Kidney (tissue), 14 donors: ENCODE results near the gene C14orf93. TPM values are rescaled to one million over a fixed set of nuclear protein-coding genes. Genes with fewer than 3 reads are reported as not detected.
A peak's percentile ranks its signal among the peaks of the same experiment; 100 is the strongest.

ENCODE experiments used
- DNase-seq, 5 donors: peaks; one replicate each; pipeline ENCODE4 v3.0.0-alpha.2; 2013 to 2020
- FAIRE-seq: peaks from 2 replicates; lab custom pipeline; 2012; peaks lifted over from hg19 to GRCh38; lab: Jason Lieb, UNC
- H3K27ac ChIP-seq, 2 donors: one replicate each; pipeline ENCODE4 v1.7.0; 2013; ENCODE audit warnings: low read depth in 2 of 2, low read length in 2 of 2, inconsistent platforms in 1 of 2
- H3K27me3 ChIP-seq: one replicate; pipeline ENCODE4 v1.7.1; 2013; ENCODE audit warnings: low read length, inconsistent platforms; ENCODE audit not compliant: control insufficient read depth, insufficient read depth
- H3K36me3 ChIP-seq, 3 donors: one replicate each; pipeline versions ENCODE4 v1.7.0 to v1.7.1; 2013; ENCODE audit warnings: low read length in 3 of 3, control low read depth in 1 of 3, inconsistent platforms in 1 of 3; ENCODE audit not compliant: insufficient read depth in 3 of 3, control insufficient read depth in 2 of 3
- H3K4me1 ChIP-seq, 3 donors: one replicate each; pipeline versions ENCODE4 v1.7.0 to v1.7.1; 2013; ENCODE audit warnings: low read length in 3 of 3, inconsistent platforms in 1 of 3, low read depth in 1 of 3; ENCODE audit not compliant: control insufficient read depth in 2 of 3, insufficient read depth in 2 of 3
- H3K4me3 ChIP-seq, 3 donors: one replicate each; pipeline versions ENCODE4 v1.7.0 to v1.8.1; 2013; ENCODE audit warnings: low read length in 3 of 3, control low read depth in 1 of 3, inconsistent platforms in 1 of 3
- H3K9ac ChIP-seq, 3 donors: one replicate each; pipeline versions ENCODE4 v1.7.0 to v1.7.1; 2013; ENCODE audit warnings: low read length in 3 of 3, control low read depth in 1 of 3, inconsistent platforms in 1 of 3
- H3K9me3 ChIP-seq, 3 donors: one replicate each; pipeline versions ENCODE4 v1.7.0 to v1.7.1; 2013; ENCODE audit warnings: low read length in 3 of 3, control low read depth in 1 of 3, inconsistent platforms in 1 of 3; ENCODE audit not compliant: control insufficient read depth in 2 of 3, insufficient read depth in 1 of 3
- intact Hi-C: fragments of 100-400 bp; cut with DNase I; formaldehyde crosslinking; loops from one replicate; pipeline ENCODE4 v1.11.1; 2022
- polyA plus RNA-seq: library from polyadenylated mRNA; stranded (reverse); fragments of 350-450 nt; fragmentation: Illumina TruSeq; extraction: RNeasy Lipid Tissue Mini Kit (QIAGEN cat#74804); gene quantifications from one replicate; pipeline ENCODE4 v1.2.3, GENCODE V29; 2014; ENCODE audit warnings: low read depth, low replicate concordance; ENCODE audit not compliant: insufficient read depth
- total RNA-seq: library from RNA; stranded (reverse); fragmentation: NEBNext Ultra II Directional; extraction: Animal tissue kit (Norgen Biotek cat#: 25700); gene quantifications from one replicate; pipeline ENCODE4 v1.2.1, GENCODE V29; 2021
- TF ChIP-seq, protein P1 (sequence below): IDR thresholded peaks from 3 replicates; pipeline ENCODE4 v1.5.1; 2012; ENCODE audit warnings: mild to moderate bottlenecking, moderate library complexity, borderline replicate concordance; ENCODE audit not compliant: insufficient read depth; ENCODE audit errors: extremely low read depth
- donor health status: control.
- donor health status: control.
- donor health status: control.
- donor health status: control.
- donor health status: control.
- donor health status: DM: yes; HTN: yes; CAD: no.
- donor health status: Normal renal cell carcinoma (clear cell type).

The C14orf93 gene
- total and polyA plus RNA-seq, 2 donors from 2014 or later, result 9.5 to 9.6 TPM

- Histone ChIP-seq H3K4me3 (peak overlapping the region; percentile 36 to 71 (median 56)), H3K36me3 (peaks cover 15 to 33% (median 25%) of the 10 kb centered on the region in 3 donors), H3K27me3 (no peaks in the 10 kb centered on the region), H3K9ac (peak overlapping the region in 1 of 3 donors; percentile 18), H3K4me1 (peaks cover 0 to 13% (median 8%) of the 10 kb centered on the region in 3 donors), H3K9me3 (no peaks in the 10 kb centered on the region), H3K27ac (peak overlapping the region in 1 of 2 donors; percentile 41)
- no peak for FAIRE-seq
- intact Hi-C loops, result loop anchor here (5.0 kb wide), 1 partner anchor 71 kb away; no protein-coding TSS in a partner anchor
- peak; percentile 94 to 96 (median 96) for DNase-seq
- TF ChIP-seq, protein P1, sequence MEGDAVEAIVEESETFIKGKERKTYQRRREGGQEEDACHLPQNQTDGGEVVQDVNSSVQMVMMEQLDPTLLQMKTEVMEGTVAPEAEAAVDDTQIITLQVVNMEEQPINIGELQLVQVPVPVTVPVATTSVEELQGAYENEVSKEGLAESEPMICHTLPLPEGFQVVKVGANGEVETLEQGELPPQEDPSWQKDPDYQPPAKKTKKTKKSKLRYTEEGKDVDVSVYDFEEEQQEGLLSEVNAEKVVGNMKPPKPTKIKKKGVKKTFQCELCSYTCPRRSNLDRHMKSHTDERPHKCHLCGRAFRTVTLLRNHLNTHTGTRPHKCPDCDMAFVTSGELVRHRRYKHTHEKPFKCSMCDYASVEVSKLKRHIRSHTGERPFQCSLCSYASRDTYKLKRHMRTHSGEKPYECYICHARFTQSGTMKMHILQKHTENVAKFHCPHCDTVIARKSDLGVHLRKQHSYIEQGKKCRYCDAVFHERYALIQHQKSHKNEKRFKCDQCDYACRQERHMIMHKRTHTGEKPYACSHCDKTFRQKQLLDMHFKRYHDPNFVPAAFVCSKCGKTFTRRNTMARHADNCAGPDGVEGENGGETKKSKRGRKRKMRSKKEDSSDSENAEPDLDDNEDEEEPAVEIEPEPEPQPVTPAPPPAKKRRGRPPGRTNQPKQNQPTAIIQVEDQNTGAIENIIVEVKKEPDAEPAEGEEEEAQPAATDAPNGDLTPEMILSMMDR, result peak; percentile 92
Measured at GRCh38 chr14:23057757-23058653, 48.1 kb upstream of the C14orf93 start.

- Histone ChIP-seq H3K4me3 (peak within 1 kb of the TSS; percentile 56 to 85 (median 71)), H3K27me3 (no peaks in the 10 kb centered on the region), H3K9ac (peak within 1 kb of the TSS; percentile 19 to 62 (median 41)), H3K4me1 (peaks cover 0 to 11% (median 6%) of the 10 kb centered on the region in 3 donors), H3K27ac (peak within 1 kb of the TSS in 1 of 2 donors; percentile 41), H3K9me3 (no peaks in the 10 kb centered on the region), H3K36me3 (peaks cover 8 to 24% (median 17%) of the 10 kb centered on the region in 3 donors)
- peak; percentile 80 to 94 (median 88) for DNase-seq
- intact Hi-C loops, result loop anchor here (5.0 kb wide), 1 partner anchor 70 kb away; no protein-coding TSS in a partner anchor
- FAIRE-seq, result no peak
- TF ChIP-seq, protein P1, result no peak
Measured at GRCh38 chr14:23056956-23057756, 47.2 kb upstream of the C14orf93 start, which contains the start of gene CDH24. TSS of gene CDH24 (minus strand) at chr14:23057520. CDS start at chr14:23055733, 1,787 bp downstream.

- DNase-seq (peak; percentile 62 to 82 (median 73)), FAIRE-seq (no peak)
- Histone ChIP-seq H3K9ac (peak overlapping the region in 2 of 3 donors; percentile 19 to 62), H3K4me3 (peak overlapping the region in 2 of 3 donors; percentile 26 to 85), H3K27ac (no peak overlapping the region), H3K36me3 (peaks cover 7 to 21% (median 14%) of the 10 kb centered on the region in 3 donors), H3K9me3 (no peaks in the 10 kb centered on the region), H3K4me1 (peaks cover 0 to 8% (median 4%) of the 10 kb centered on the region in 3 donors), H3K27me3 (no peaks in the 10 kb centered on the region)
- TF ChIP-seq, protein P1, result peak; percentile 47
- intact Hi-C loops, result loop anchor here (5.0 kb wide), 1 partner anchor 69 kb away; no protein-coding TSS in a partner anchor
Measured at GRCh38 chr14:23056145-23056955, 46.4 kb upstream of the C14orf93 start.
